Measurements from ENCODE around the gene SIPA1L3.
A peak's percentile ranks its signal among the peaks of the same experiment; 100 is the strongest.

Gene SIPA1L3

DNA sequence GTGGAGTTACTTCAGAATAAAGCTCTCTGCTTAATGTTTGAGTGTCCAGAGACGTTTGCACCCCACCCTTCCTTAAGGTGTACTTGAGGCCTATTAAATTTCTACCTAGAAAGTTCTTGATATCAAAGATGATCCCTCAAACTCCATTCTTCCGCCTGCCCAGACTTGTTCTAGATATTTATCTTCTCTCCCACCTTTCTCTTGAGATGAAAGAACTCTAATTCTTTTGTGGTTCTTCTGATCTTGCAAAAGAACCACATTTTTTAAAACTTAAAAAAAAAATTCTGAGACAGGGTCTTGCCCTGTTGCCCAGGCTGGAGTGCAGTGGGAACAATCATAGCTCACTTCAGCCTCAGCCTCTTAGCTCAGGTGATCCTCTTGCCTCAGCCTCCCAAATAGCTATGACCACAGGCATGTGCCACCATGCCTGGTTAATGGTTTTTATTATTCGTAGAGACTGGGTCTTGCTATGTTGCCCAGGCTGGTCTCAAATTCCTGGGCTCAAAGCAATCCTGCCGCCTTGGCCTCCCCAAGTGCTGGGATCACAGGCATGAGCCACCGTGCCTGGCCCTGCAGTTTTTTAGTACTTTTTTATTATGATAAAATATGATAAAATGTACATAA is 94.3 kb downstream of the SIPA1L3 start:
- no peak for DNase-seq

DNA sequence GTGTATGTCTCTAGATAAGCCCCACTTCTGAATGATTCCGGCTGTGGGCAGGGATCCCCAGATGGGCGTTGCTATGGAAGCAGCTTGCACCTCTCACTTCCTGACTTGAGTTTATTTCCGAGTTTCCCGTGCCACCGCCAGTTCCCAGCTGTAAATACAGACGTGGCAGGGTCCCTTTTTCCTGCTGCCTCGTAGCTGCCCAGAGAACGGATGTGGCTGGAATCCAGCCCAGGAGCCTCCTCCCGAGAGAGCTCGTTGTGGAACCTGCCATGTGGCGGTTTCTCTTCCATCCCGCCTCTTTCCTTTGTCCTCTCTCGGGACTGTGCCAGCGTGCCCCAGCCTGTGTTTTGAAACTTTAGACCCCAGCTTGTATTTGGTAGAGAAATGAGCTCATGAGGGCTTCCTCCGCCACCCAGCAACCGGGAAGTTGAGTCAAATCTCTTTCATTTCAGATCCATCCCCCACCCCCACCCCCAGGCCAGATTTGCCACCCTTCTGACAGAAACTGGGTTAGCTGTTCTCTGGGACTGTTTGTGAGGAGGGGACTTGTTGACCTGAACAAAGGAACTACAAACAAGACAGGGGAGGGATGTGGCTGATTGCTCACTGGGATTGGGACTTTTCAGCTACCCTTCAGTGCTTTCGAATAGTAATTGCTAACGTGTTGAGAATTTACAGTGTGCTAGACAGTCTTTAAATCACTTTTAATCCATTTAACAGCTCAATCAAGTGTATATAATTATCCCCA is 96.6 kb downstream of the SIPA1L3 start:
- DNase-seq, result peak; percentile 89

DNA sequence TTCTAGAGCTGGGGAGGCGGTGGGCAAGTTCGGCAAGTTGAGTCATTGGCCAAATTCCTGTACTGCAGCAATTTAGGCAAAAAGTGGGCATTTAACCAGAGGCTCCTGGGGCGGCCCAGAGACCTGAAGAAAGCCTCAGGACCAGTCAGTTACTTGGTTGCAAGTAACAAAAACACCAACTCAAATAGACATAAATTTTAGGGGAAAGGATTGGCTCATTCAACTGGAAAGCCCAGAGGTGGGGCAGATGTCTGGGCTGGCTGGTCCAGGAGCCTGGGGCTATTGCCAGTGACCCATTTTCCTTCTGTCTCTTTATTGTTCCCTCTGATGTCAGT is 97.1 kb downstream of the SIPA1L3 start:
- peak; percentile 32 for DNase-seq

DNA sequence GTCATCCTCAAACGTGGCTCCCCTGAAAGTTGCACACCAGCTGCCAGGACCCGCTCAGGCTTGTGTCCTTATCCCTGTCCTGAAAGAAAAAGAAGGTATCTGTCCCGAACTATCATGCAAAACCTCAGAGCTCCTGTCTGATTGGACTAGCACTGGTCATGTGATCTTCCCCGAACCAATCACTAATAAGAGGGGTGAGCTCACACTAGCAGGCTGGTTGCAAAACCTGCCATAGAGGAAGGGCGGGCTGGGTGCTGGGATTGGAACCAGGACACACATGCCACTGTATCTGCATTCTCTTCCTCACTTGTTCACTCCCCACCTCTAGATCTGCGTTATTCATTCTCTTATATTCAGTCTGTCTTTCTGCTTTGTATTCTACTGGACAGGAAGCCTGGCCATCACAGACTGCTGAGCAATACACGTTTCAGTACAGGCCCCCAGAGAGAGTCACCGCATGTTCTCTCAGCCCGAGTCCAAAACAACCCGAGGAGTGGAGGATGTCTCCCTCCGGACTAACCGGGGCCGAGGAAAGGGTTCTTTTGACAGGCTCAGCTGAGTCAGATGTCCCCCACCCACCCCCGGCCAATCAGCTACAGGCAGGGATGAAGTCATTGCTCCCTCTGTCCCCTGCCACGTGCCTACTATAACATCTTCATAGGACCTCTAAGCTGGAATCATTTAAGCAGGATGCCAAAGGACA is 97.7 kb downstream of the SIPA1L3 start:
- peak; percentile 97 for DNase-seq

DNA sequence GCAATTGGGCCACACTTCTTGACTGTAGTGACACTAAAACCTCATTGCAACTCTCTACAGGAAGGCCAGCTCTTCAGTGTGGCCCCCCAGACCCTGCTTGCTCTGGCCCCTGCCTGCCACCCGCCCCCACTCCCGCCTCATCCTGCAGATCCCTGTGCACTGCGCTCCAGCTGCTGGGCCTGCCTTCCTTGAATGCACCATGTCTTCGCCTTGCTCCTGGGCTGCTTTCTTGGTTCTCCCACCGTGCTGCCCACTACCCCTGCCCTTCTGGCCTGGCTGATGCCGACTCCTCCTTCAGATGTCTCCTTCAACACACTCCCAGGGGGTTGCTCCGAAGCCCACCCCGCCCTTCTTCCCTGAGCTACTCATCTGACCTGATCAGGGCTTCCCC is 98.2 kb downstream of the SIPA1L3 start:
- DNase-seq, result no peak

DNA sequence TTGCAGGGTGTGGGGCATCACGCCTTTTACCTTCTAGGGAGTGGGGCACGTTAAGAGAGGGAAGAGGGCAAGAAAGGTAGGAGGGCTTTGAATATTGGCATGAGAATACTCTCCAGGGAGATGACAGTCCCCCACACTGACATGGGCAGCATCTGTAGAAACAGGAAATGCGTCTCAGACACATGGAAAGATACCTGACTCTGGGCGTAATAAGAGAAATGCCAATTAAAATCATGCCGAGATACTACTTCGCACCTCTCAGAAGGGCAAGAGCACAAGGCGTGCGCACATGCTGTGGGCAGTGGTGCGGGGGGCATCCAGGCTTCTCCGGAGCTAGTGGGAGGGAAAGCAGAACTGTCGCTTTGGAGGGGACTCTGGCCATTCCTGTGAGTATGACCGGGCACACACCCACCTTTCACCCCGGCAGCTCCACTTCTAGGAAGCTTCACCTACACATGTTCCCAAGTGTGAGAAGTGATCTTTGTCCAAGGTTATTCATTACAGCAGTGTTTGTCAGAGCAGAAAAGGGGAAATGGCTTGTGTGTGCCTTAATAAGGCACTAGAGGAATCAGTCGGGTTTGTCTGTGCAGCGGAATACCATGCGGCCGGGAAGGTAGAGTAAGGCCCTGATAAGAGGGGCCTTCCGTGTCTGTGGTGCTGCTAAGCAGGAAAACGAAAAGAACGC is 99.5 kb downstream of the SIPA1L3 start:
- DNase-seq, result no peak

DNA sequence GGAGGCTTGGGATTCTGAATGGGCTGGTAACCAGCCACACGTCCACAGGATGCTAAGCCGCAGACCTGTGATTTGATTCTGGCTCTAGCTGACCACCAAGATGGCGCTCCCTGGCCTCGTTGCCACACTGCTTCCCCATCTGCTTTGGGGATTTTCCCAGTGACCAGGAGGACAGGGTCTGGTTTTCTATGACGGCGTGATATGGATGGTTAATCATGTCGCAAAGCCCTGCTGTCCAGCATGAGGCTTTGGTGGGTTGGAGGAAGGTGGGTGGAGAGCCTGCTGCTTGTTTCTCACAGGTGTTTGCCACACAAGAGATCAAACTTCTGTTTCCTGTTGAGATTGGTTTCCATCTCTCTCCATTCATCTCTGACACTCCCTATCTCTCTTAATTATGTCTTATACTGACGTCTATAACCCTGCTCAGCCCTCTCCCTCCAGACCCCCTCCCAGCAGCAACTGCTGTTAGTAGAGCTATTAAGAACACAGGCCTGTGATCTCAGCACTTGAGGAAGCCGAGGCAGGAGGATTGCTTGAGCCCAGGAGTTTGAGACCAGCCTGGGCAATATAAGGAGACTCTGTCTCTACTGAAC is 102.7 kb downstream of the SIPA1L3 start:
- DNase-seq, result no peak

DNA sequence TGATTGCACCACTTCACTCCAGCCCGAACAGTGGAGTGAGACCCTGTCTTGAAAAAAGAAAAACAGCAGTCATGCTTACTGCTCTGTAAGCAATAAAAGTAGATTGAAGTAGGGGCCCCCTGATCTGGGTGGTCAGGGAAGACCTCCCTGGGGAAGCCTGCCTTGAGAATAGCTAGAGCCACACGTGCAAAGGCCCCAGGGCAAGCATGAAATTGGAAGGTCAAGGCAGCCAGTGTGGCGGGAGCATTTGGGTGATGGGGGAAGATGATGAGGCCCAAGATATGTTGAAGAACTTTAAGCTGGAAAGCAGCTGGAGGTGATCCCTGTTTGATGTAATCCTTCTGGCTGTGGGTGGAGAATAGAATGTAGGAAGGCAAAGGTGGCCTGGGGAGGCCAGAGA is 104.4 kb downstream of the SIPA1L3 start:
- no peak for DNase-seq

DNA sequence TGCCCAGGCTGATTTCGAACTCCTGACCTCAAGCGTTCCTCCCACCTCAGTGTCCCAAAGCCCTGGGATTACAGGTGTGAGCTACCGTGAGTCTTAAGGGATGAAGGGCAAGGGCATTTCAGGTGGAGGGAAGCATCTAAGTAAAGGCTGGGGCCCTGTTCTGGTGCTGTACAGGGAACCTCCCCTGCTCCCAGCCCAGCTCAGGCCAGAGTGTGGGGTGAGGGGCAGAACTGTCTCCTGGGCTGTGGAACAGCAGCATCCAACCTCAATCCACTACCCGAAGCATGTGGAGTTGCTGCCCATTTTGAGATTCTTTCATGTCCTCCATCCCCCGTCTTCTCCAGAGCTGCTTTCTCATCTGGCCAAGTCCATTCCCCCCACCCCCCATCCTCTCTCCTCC is 105.3 kb downstream of the SIPA1L3 start:
- DNase-seq, result no peak

DNA sequence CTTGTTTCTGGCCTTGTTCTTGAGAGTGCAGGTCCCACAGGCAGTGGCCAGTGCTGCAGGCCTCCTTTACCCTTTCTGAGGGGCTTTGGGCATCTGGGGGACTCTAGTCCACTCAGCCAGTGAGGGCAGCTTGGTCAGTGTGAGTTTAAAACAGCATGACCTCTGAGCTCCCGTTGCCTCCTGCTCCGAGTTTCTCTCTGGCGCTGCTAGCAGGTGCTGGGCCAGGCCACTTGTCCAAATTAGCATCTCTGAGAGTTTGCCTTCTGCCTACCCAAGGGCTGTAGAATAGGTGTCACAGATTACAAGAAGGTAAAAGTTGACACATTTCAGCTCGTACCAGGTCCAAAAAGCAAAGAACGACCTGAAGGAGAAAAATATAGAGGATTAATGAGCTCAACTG is 105.9 kb downstream of the SIPA1L3 start:
- DNase-seq, result no peak

DNA sequence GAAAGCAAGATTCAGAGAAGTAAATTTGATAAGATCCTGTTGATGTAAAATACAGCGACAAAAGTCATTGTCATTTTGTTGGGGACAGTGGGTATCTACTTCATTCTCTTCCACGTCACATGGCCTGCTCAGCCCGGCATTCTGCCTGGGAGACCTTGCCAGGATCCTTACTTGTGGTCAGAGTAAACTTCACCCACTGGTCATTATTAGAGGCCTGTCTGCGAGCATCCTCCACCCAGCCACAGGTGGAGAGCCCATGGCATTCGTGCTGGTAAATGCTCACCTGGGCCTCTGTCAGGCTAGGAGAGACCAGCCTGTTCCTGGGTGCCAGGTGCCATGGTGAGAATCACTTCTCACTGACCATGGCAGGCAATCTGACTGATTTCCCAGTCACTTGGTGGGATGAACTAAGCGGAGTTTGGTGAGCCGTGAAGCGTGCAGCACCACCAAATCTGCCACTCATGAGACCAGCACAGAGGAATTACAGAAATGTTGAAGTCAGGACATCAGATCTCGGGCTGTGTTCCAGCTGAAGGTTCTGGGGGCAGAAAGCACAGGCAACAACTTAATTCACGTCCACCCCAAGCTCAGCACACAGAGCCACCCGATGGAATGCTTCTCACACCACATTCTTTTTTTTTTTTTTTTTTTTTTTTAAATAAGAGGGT is 107.0 kb downstream of the SIPA1L3 start:
- DNase-seq, result no peak

DNA sequence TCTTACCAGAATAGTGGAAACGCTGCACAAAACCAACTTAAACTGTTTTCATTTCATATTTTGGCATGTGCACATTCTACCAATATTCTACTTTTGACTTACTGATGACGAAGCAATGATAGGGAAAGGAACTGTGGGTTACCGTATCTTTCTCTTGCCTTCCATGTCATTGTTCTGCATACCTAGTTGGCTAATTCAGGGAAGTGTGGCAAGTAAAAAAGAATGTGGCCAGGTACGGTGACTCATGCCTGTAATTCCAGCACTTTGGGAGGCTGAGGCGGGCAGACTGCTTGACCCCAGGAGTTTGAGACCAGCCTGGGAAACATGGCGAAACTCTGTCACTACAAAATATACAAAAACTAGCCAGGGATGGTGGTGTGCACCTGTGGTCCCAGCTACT is 108.2 kb downstream of the SIPA1L3 start:
- no peak for DNase-seq

DNA sequence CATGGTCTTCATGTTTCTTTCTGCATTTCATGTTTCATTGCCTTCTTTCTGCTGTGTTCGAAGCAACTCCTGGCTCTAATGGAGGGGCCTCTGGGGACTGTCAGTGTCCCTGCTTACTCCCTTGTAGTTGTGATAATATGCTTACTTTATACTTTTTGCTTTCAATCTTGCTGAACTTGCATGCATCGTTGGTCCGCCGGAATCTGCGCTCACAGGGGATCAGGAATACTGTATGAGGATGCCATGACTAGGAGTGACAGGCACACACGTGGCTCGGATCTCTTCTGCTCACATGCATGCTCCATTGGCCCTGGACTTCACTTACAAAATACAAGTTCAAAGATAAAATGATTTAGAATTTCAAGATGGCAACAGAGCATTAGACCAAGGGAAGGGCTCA is 108.8 kb downstream of the SIPA1L3 start:
- no peak for DNase-seq

DNA sequence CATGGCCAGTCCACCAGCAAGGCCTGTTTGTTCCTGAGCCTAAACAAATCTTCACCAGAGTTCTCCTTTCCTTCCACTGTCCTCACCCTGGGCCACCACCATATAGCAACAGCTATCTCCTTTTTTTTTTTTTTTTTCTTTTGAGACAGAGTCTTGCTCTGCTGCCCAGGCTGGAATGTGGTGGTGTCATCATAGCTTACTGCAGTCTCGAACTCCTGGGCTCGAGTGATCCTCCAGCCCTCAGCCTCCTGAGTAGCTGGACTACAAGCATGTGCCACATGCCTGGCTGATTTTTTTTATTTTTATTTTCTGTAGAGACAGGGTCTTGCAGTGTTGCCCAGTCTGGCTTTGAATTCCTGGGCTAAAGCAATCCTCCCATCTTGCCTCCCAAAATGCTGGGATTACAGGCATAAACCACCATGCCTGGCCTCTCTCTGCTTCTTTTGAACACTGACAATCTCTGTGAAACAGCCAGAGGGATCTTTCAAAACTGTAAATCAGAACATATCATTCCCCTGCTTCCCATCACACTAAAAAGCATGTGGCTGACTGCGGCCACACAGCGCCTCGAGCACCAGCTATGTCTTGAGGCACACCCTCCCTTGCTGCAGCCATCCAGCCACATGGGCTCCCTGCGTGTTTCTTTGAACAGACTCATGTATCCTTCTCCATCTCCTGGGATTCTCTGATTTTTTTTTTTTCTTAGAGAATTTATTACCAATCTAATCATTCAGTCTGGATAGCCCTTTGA is 110.6 kb downstream of the SIPA1L3 start:
- DNase-seq, result no peak

DNA sequence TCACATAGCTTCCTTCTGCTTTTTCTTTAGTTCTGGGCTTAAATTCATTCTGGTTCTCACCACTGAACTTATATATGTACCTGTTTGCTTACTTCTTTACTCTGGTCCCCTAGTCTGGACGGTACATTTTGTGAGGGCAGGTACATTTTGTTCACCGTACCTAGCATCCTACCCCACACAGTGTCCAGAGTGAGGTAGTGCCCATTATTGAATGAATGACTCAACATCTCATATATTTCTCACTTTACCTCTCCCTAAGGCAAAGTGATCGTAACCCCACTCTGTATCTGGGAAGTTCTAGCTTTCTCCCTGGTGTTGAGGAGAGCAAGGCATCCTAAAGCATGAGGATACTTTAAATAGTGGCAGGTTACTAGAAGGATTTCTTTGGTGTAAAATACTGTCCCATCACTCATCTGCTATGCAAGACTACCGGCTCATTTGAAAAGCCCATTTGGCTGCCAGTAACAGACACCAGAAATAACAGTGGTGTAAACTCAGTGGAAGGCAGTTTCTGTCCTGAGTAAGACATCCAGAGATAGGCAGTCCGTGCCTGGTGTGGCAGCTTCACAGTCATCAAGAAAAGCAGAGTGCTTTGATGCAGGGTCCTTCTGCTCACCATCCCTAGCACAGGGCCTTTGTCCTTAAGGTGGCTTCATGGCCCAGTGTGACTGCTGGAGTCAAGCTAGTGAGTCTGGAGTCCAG is 111.8 kb downstream of the SIPA1L3 start:
- no peak for DNase-seq

DNA sequence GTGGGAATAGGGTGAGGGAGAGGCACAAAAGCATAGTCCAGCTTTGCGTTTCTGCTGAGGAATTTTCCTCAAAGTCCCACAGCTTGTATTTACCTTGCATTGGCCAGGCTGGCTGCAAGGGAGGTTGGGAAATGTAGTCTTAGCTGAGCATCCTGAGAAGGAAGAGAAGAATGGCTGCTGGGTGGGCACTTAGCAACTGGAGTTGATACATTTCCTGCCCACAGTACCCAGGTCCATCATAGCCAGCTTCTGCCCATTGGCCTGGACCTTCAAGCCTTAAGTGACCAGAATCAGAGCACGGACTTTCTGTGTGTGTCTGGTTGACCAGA is 112.4 kb downstream of the SIPA1L3 start:
- no peak for DNase-seq

DNA sequence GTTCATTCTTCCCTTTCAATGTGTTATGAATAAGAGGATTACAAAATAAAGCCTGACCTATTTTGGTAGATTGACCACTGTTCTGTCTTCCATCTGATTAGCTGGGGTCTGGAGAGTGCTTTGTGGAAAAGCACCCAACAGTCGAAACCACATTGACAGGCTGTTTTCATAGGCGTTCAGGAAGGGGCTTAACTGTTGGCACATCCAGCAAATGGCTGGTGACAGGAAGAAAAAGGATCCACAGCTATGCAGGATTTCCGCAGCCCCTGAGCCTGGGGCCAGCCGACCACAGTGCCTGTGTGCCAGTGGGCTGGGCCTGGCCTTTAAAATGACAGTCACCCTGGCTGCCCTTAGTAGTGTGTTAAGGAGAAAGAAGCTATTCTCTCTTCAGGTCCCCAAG is 113.3 kb downstream of the SIPA1L3 start:
- no peak for DNase-seq

DNA sequence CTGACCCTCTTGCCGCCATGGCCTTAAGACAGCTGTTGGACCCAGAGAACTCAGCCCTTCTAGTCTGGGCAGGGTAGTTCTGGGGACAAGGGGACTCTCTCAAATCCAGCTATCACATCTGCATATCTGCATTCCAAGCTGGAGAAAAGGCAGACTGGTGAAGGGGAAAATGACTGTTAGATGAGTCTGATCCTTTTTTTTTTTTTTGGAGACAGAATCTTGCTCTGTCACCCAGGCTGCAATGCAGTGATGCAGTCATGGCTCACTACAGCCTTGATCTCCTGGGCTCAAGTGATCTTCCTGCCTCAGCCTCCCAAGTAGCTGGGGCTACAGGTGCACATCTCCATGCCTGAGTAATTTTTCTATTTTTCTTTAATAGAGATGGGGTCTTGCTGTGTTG is 114.3 kb downstream of the SIPA1L3 start:
- no peak for DNase-seq

DNA sequence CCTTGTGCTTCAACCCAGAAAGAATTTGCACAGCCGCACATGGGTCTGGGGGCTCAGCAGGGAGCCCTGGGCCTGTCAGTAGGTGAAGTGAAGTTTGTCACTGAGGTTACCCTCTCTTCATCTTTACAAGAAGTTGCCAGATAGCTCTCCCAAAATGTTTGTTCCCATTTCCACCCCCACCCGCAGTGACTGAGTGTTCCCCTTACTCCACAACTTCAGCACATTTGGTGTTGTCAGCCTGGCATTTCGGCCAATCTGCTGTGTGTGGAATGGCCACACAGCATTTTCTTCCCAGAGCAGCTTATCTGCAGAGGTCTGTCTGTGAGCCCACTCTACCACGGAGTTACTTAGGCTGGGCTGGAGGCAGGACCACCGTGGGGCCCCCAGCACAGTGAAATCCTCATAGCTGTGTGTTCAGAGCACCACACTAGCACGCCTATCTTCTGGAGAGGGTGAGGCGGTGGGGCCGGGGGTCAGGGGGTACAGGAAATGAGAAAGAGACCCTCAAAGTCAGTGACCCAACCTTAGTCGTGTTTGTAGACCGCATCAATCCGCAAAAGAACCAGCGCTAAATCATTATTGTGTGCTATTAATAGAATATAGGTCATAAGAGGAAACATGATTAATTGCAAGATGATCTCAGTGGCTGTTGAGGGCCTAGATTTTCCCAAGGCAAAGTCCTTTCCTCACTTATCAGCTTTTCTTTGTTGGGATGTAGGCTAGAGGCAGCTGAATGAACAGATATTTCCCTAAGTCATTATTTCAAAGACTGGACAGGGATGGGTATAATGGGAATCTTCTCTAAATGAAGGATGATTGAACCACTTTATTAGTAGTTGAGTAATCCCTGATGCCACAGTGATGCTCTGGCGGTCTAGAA is 116.0 kb downstream of the SIPA1L3 start:
- peak; percentile 47 for DNase-seq

Data from fibroblast of skin of scalp (primary cell).